NT2/D1 (cell line): ENCODE results near the gene OR1F1.
A peak's percentile ranks its signal among the peaks of the same experiment; 100 is the strongest.

Experiments used
- DNase-seq: peaks from one replicate; pipeline ENCODE4 v3.0.0-alpha.2; 2011; ENCODE audit warnings: low read depth, low spot score
- H3K27me3 ChIP-seq: 2 replicates; pipeline ENCODE4 v1.6.0; 2011; ENCODE audit warnings: mild to moderate bottlenecking; ENCODE audit not compliant: insufficient read length, insufficient read depth
- H3K36me3 ChIP-seq: 2 replicates; pipeline ENCODE4 v1.6.1; 2011; ENCODE audit warnings: mild to moderate bottlenecking, low read length, mixed read lengths; ENCODE audit not compliant: insufficient read depth, insufficient read length
- H3K4me1 ChIP-seq: 2 replicates; pipeline ENCODE4 v1.5.1; 2011; ENCODE audit not compliant: insufficient read depth, insufficient read length
- H3K4me3 ChIP-seq: 2 replicates; pipeline ENCODE4 v1.5.1; 2011; ENCODE audit warnings: low read depth; ENCODE audit not compliant: insufficient read length
- H3K9ac ChIP-seq: 2 replicates; pipeline ENCODE4 v1.6.0; 2011; ENCODE audit warnings: low read depth; ENCODE audit not compliant: insufficient read length
- H3K9me3 ChIP-seq: 2 replicates; pipeline ENCODE4 v1.5.1; 2011; ENCODE audit warnings: mild to moderate bottlenecking, low read length; ENCODE audit not compliant: insufficient read depth
- SUZ12 ChIP-seq: IDR thresholded peaks from 2 replicates; pipeline ENCODE4 v1.6.1; 2011; ENCODE audit not compliant: insufficient read length, insufficient read depth; ENCODE audit errors: extremely low read depth
- YY1 ChIP-seq: IDR thresholded peaks from 2 replicates; pipeline ENCODE4 v1.6.1; 2011; ENCODE audit not compliant: insufficient read length, insufficient read depth
- ZNF274 ChIP-seq: IDR thresholded peaks from 2 replicates; pipeline ENCODE4 v1.6.1; 2011; ENCODE audit warnings: mild to moderate bottlenecking, low read depth, low read length

Gene OR1F1

GRCh38 chr16:3214904-3215600, 27.0 kb downstream of the OR1F1 start:
- no peak overlapping the region for H3K9ac ChIP-seq
- H3K36me3 ChIP-seq, result no peaks in the 10 kb centered on the region
- no peaks in the 10 kb centered on the region for H3K4me1 ChIP-seq
- no peak overlapping the region for H3K4me3 ChIP-seq
- no peak for TF ChIP-seq ZNF274
- TF ChIP-seq SUZ12, result no peak
- no peak for TF ChIP-seq YY1
- DNase-seq, result no peak
- H3K27me3 ChIP-seq, result no peaks in the 10 kb centered on the region
- H3K9me3 ChIP-seq, result no peaks in the 10 kb centered on the region

DNA sequence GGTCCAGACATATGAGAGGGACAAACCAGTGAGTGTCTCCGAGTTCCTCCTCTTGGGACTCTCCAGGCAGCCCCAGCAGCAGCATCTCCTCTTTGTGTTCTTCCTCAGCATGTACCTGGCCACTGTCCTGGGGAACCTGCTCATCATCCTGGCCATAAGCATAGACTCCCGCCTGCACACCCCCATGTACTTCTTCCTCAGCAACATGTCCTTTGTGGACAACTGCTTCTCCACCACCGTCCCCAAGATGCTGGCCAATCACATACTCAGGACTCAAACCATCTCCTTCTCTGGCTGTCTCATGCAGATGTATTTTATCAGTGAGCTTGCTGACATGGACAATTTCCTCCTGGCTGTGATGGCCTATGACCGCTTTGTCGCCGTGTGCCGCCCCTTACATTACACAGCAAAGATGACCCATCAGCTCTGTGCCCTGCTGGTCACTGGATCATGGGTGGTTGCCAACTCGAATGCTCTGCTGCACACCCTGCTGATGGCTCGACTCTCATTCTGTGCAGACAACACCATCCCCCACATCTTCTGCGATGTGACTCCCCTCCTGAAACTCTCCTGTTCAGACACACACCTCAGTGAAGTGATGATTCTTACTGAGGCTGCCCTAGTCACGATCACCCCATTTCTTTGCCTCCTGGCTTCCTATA, 27.7 kb downstream of the OR1F1 start:
- Histone ChIP-seq H3K27me3 (no peaks in the 10 kb centered on the region), H3K36me3 (no peaks in the 10 kb centered on the region), H3K4me3 (no peak overlapping the region), H3K9me3 (0 out of 2 replicates have a peak, but pooled peaks cover under 1% of the 10 kb centered on the region), H3K9ac (no peak overlapping the region), H3K4me1 (no peaks in the 10 kb centered on the region)
- no peak for TF ChIP-seq SUZ12
- no peak for TF ChIP-seq ZNF274
- no peak for TF ChIP-seq YY1
- no peak for DNase-seq

- no peaks in the 10 kb centered on the region for H3K4me1 ChIP-seq
- no peak overlapping the region for H3K9ac ChIP-seq
- no peak for DNase-seq
- H3K9me3 ChIP-seq, result peaks cover 6% of the 10 kb centered on the region; the same call in 1 of the 2 replicates
- H3K27me3 ChIP-seq, result no peaks in the 10 kb centered on the region
- H3K36me3 ChIP-seq, result no peaks in the 10 kb centered on the region
- TF ChIP-seq SUZ12 (no peak), ZNF274 (no peak), YY1 (no peak)
- no peak overlapping the region for H3K4me3 ChIP-seq
These were observed 28.2 kb downstream of the OR1F1 start for GRCh38 chr16:3216263-3216640.

DNA sequence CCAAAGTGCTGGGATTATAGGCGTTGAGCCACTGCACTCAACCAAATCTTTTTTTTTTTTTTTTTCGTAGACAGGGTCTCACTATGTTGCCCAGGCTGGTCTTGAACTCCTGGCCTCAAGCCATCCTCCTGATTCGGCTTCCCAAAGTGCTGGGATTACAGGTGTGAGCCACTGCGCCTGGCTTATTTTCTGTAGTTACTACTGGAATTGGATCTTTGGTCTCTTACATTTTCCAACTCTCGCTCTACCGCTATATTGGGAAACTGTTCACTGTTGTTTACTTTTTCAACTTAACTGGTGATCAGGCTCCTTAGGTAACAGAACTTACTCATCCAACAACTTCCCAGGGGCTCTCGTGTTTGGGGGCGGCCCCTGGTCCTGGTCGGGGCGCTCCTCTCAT, 32.8 kb downstream of the OR1F1 start:
- H3K4me1 ChIP-seq, result no peaks in the 10 kb centered on the region
- H3K9ac ChIP-seq, result no peak overlapping the region
- no peak overlapping the region for H3K4me3 ChIP-seq
- H3K9me3 ChIP-seq, result peaks cover 51% of the 10 kb centered on the region
- H3K27me3 ChIP-seq, result no peaks in the 10 kb centered on the region
- no peak for DNase-seq
- H3K36me3 ChIP-seq, result peaks cover 43% of the 10 kb centered on the region
- TF ChIP-seq SUZ12 (no peak), ZNF274 (no peak), YY1 (no peak)

- H3K4me1 ChIP-seq, result no peaks in the 10 kb centered on the region
- H3K4me3 ChIP-seq, result no peak overlapping the region
- no peaks in the 10 kb centered on the region for H3K27me3 ChIP-seq
- no peak for DNase-seq
- peaks cover 74% of the 10 kb centered on the region for H3K36me3 ChIP-seq
- no peak for TF ChIP-seq SUZ12
- H3K9ac ChIP-seq, result no peak overlapping the region
- peaks cover 83% of the 10 kb centered on the region for H3K9me3 ChIP-seq
These were observed 36.0 kb downstream of the OR1F1 start for GRCh38 chr16:3223913-3224515.

DNA sequence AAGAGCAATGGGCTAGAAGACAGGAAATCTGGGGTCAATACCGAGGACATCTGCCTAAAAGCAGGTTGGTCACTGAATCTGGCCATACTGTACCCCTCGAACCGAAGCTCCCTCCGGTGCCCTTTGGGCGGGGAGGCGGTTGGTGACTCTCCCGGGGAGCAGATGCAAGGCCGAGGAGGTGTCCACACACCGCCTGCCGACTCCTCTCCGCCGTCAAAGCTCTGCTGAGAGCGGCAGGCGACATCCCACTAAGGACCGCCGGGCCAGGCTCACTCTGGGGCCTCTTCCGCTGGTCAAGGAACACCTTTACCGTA, 46.5 kb downstream of the OR1F1 start:
- H3K36me3 ChIP-seq, result peaks cover 45% of the 10 kb centered on the region
- TF ChIP-seq SUZ12, result no peak
- TF ChIP-seq ZNF274, result no peak
- no peak for TF ChIP-seq YY1
- H3K4me3 ChIP-seq, result peak overlapping the region; percentile 98
- H3K4me1 ChIP-seq, result no peaks in the 10 kb centered on the region
- H3K9me3 ChIP-seq, result peaks cover 30% of the 10 kb centered on the region
- no peak for DNase-seq
- H3K27me3 ChIP-seq, result no peaks in the 10 kb centered on the region
- H3K9ac ChIP-seq, result peak overlapping the region; percentile 99

DNA sequence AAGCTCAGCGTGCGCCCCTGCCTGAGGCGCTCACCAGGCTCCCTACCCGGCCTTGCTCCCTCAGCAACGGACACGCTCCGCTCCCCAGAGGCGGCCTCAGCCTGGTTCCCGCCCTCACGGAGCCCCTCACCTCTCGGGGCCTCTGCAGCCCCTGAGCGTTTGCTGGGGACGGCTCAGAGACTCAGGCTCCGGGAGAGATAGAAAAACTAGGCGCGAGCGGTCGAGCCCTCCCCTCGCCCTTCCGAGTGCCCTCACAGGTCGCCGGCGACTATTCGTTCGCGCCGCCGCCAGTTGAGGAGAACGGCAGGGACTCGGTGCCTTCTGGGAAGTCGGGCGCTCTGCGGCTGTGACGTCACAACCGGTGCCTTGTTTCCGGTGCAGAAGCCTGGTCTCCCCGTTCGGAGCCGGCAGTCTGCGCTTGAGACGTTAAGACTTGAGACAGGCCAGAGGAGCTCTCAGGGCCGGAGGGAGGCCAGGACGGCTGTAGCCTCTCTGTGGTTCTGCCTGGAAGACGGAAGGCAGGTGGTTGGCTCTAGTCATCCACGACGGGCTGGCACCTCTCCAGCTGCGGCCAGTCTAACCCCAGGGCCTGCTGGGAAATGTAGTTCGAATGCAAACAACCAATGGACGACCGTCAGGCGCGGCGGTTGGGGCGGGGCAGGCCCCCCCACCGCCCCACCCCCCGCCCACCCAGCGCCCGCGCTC, 47.0 kb downstream of the OR1F1 start, which contains the start of gene ZNF200:
TSS of gene ZNF200 (minus strand) at position 302 of the 705 bp plus-strand sequence. CDS start 1,403 bp downstream, outside the sequence.
- TF ChIP-seq ZNF274 (no peak), SUZ12 (no peak), YY1 (no peak)
- Histone ChIP-seq H3K27me3 (peaks cover 3% of the 10 kb centered on the region), H3K9me3 (peaks cover 25% of the 10 kb centered on the region), H3K4me3 (peak within 1 kb of the TSS; percentile 98), H3K9ac (peak within 1 kb of the TSS; percentile 99), H3K36me3 (peaks cover 40% of the 10 kb centered on the region), H3K4me1 (no peaks in the 10 kb centered on the region)
- peak; percentile 95 for DNase-seq
